Testis (tissue), 3 donors: Measurements from ENCODE around the gene ITCH. TPM values are rescaled to one million over a fixed set of nuclear protein-coding genes. Genes with fewer than 3 reads are reported as not detected.
"Not testable (repeated sequence)": the region's sequence is repeated elsewhere in the genome, so short reads cannot be mapped to it uniquely, and the experiment has no call there.

Experiments used
- DNase-seq: peaks from one replicate; pipeline ENCODE4 v3.0.0-alpha.2; 2019
- H3K27ac ChIP-seq, 2 donors: fragments of 200-600 bp; sonication (generic); one replicate each; pipeline ENCODE4 v1.5.1; 2019
- H3K27me3 ChIP-seq: fragments of 200-600 bp; sonication (generic); one replicate; pipeline ENCODE4 v1.5.1; 2019
- H3K36me3 ChIP-seq: fragments of 200-600 bp; sonication (generic); one replicate; pipeline ENCODE4 v1.5.1; 2017; ENCODE audit warnings: low read depth; ENCODE audit errors: missing control alignments
- H3K4me1 ChIP-seq: fragments of 200-600 bp; sonication (generic); one replicate; pipeline ENCODE4 v1.5.1; 2019
- H3K4me3 ChIP-seq, 2 donors: fragments of 200-600 bp; sonication (generic); one replicate each; pipeline ENCODE4 v1.5.1; 2017 to 2019
- H3K9me3 ChIP-seq: fragments of 200-600 bp; sonication (generic); one replicate; pipeline ENCODE4 v1.5.1; 2017
- CTCF ChIP-seq, 3 experiments: fragments of 450-650 bp in 2 of 3; fragments of 200-600 bp in 1 of 3; sonication (generic) in 1 of 3; IDR thresholded peaks; one replicate each; pipeline ENCODE4 v1.5.1; 2016 to 2019; ENCODE audit warnings: antibody characterized with exemption in 3 of 3, mild to moderate bottlenecking in 2 of 3, moderate library complexity in 1 of 3
- POLR2A ChIP-seq: fragments of 450-650 bp; IDR thresholded peaks from one replicate; pipeline ENCODE4 v1.6.1; 2017; ENCODE audit warnings: antibody characterized with exemption, mild to moderate bottlenecking, moderate library complexity
- WGBS, 2 donors: methylation state at CpG; one replicate each; pipeline ENCODE4 v1.1.5; 2018; 5-methylcytosine and 5-hydroxymethylcytosine counted together
- intact Hi-C: fragments of 100-400 bp; cut with DNase I; formaldehyde crosslinking; loops from one replicate; pipeline ENCODE4 v1.15.1; 2023; ENCODE audit warnings: low total_unique reads
- polyA plus RNA-seq: library from polyadenylated mRNA; stranded (reverse); fragments of 350-450 nt; fragmentation: Illumina TruSeq; extraction: RNeasy Lipid Tissue Mini Kit (QIAGEN cat#74804); gene quantifications from one replicate; pipeline ENCODE4 v1.2.3, GENCODE V29; 2014; ENCODE audit warnings: low read depth, low replicate concordance; ENCODE audit not compliant: insufficient read depth
- total RNA-seq, 2 donors: library from RNA; depleted of rRNA; stranded (reverse); fragments of >200 nt; gene quantifications; one replicate each; pipeline ENCODE4 v1.2.3, GENCODE V29; 2016

ITCH gene
- total and polyA plus RNA-seq, 3 donors from 2014 or later = 75.4 to 107 (median 88.1) TPM

- Histone ChIP-seq H3K4me3 (no peak overlapping the region), H3K36me3 (no peaks in the 10 kb centered on the region), H3K27ac (no peak overlapping the region), H3K9me3 (no peaks in the 10 kb centered on the region), H3K27me3 (no peaks in the 10 kb centered on the region), H3K4me1 (peaks cover 16% of the 10 kb centered on the region)
- 90 to 92% methylated on average over 5 of the region's 5 CpGs for WGBS, 2 donors
- DNase-seq = no peak
- TF ChIP-seq POLR2A = no peak
- TF ChIP-seq CTCF (IDR thresholded peaks at IDR 0.05) = no peak
- intact Hi-C loops = no loop called here
Observed at GRCh38 chr20:34439168-34439567, 76.1 kb downstream of the ITCH start.

- H3K27me3 ChIP-seq, DNase-seq, H3K4me1 ChIP-seq, H3K36me3 ChIP-seq, H3K4me3 ChIP-seq, H3K27ac ChIP-seq, intact Hi-C loops, H3K9me3 ChIP-seq: not testable (repeated sequence)
- 93 to 95% methylated on average over 3 of the region's 3 CpGs for WGBS, 2 donors
Observed at GRCh38 chr20:34441423-34441822, 78.3 kb downstream of the ITCH start.

- H3K4me3 ChIP-seq = no peak overlapping the region
- no peaks in the 10 kb centered on the region for H3K27me3 ChIP-seq
- intact Hi-C loops = no loop called here
- no peaks in the 10 kb centered on the region for H3K9me3 ChIP-seq
- no peak for DNase-seq
- no peaks in the 10 kb centered on the region for H3K4me1 ChIP-seq
- H3K36me3 ChIP-seq = no peaks in the 10 kb centered on the region
- TF ChIP-seq POLR2A (no peak), CTCF (IDR thresholded peaks at IDR 0.05) (no peak)
- WGBS, 2 donors = 98 to 100% methylated on average over 3 of the region's 3 CpGs
- H3K27ac ChIP-seq = no peak overlapping the region
Observed at GRCh38 chr20:34443546-34443945, 80.5 kb downstream of the ITCH start.

- TF ChIP-seq POLR2A (no peak), CTCF (IDR thresholded peaks at IDR 0.05) (no peak)
- Histone ChIP-seq H3K9me3 (no peaks in the 10 kb centered on the region), H3K4me1 (no peaks in the 10 kb centered on the region), H3K27ac (no peak overlapping the region), H3K36me3 (no peaks in the 10 kb centered on the region), H3K4me3 (no peak overlapping the region), H3K27me3 (no peaks in the 10 kb centered on the region)
- intact Hi-C loops = no loop called here
- no peak for DNase-seq
- 89 to 90% methylated on average over 7 of the region's 7 CpGs for WGBS, 2 donors
Observed at GRCh38 chr20:34445177-34446065, 82.3 kb downstream of the ITCH start.

GRCh38 chr20:34448517-34448916 lies 85.4 kb downstream of the ITCH start:
- 45 to 61% methylated on average over 1 of the region's 1 CpG for WGBS, 2 donors

More at GRCh38 chr20:34448517-34448916, 85.4 kb downstream of the ITCH start:
- Histone ChIP-seq H3K4me1 (peaks cover 12% of the 10 kb centered on the region), H3K9me3 (no peaks in the 10 kb centered on the region), H3K36me3 (no peaks in the 10 kb centered on the region), H3K27ac (no peak overlapping the region), H3K27me3 (no peaks in the 10 kb centered on the region), H3K4me3 (no peak overlapping the region)
- no peak for DNase-seq
- TF ChIP-seq POLR2A (no peak), CTCF (IDR thresholded peaks at IDR 0.05) (no peak)
- intact Hi-C loops = no loop called here
